Myocyte (in vitro differentiated cells): ENCODE data around the gene CDC45. TPM values are rescaled to one million over a fixed set of nuclear protein-coding genes. Genes with fewer than 3 reads are reported as not detected.

Experiments
- DNase-seq: peaks from one replicate; pipeline ENCODE4 v3.0.0-alpha.2; 2012; ENCODE audit warnings: low read depth
- total RNA-seq: library from RNA; depleted of rRNA; stranded (reverse); fragments of >200 nt; gene quantifications from 2 replicates; pipeline ENCODE4 v1.2.3, GENCODE V29; 2014

The CDC45 gene
- total RNA-seq, 1 donor from 2014 or later, result 4.5 TPM

DNA sequence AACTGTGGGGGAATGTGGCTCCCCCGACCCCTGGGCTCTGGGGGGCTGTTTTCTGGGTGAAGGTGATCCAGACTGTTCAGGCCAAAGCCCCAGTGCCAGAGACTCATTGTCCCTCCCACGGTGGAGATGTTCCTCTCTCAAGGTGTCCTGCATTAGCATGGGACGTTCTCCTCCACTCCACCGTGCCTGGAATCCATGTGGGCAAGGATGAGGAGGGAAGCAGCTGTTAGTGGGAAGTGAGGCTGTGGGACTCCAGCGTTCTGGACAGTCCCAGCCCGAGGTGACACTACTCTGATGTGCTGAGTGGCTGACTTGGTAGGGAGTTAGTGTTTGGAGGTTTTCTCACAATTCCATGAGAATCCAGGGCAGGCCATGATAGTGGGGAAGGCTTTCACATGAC lies 75.9 kb downstream of the CDC45 start:
- DNase-seq, result peak; percentile 53

DNA sequence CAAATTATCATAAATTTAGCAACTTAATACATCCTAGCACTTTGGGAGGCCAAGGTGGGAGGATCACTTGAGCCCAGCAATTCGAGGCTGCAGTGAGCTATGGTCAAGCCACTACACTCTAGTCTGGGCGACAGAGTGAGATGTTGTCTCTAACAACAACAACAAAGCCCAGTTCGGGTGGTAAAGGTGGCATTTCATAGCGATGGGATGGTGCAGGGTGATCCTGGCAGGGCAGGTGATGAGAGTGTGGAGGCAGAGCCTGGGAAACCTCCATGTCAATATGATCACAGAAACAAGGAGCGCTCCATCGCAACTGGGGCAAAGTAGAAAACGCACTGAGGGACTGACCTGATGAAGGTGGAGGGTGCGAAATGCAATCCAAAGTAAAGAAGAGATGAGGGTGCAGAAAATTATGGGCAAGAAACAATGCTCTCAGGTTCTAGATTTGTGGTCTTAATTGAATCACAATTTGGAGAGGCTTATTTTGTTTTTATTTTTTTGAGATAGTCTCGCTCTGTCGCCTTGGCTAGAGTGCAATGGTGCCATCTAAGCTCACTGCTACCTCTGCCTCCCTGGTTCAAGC lies 77.3 kb downstream of the CDC45 start:
- no peak for DNase-seq

DNA sequence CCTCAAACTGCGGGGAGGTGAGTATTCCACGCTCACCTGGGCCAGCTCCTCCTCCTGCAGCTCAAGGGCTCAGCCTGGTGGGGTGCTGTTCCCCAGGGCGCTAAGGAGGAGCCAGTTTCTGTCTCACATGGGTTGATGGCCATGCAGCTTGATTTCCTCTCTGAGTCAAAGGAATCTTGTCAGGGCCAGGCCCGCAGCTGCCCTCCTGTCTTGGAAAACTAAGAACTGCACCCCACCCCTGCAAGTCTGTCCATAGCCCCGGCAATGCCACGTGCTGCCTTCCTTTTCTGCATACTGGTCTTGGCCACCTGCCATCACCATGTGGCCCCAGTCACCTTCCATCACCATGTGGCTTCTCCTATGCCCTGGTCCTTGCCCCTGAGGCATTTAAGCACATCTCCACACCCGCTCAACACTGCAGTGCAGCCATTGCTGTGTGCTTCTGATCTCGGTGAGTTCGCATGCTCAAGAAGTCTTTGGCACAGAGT lies 79.6 kb downstream of the CDC45 start:
- peak; percentile 40 for DNase-seq

DNA sequence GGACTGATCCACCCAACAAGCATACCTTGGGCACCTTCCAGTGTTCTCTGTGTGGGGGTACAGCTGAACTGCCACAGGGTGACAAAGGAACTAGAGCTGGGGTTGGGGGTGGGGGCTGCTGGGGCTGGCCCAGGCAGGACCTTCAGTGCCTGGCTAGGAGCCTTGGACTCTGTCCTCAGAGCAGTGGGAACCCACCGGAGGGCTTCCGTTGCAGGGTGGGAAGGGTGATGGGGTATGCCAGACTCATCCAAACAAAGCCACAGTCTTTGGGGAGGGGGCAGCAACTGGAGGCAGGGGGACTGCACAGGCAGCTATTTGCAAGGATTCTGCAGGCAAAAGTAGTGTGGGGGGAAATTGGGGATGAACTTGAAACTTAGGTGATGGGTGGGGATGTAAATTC lies 80.2 kb downstream of the CDC45 start:
- no peak for DNase-seq

DNA sequence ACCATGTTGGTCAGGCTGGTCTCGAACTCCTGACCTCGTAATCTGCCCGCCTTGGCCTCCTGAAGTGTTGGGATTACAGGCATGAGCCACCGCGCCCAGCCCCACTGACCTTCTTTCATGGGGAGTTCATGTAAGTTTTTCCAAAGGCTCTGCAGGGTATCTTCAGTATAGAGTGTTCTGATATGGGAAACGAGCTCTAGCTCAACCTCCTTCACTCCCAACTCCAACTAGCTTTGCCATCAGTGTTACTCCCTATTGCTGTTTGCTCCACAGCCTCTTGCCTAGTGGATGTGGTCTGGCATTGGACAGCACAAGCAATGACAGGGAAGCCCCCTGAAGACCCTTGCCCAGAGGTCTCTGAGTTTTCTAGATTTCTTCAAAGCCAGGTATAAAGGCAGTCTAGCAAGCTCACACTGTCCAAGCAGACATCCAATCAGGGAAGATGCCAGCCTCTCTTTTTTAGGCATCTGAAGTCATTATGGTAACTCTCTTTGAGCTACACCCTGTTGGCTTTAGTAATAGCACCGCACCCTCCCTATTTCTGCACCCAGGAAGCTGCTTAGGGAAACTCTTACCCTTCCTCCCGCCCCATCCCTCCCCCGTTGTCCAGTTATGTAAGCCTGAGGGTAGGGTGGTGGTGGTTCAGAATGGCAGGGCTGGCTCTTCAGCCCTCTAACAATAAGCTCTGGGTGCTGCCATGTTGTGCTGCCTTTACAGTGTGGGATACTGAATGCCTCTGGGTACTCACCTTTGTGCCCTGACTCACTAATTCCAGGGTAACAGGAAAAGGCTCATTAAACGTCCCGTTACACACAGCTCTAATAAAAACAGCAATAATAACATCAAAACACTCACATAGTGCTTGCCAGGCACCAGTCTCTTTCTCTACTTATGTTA lies 85.9 kb downstream of the CDC45 start:
- no peak for DNase-seq

DNA sequence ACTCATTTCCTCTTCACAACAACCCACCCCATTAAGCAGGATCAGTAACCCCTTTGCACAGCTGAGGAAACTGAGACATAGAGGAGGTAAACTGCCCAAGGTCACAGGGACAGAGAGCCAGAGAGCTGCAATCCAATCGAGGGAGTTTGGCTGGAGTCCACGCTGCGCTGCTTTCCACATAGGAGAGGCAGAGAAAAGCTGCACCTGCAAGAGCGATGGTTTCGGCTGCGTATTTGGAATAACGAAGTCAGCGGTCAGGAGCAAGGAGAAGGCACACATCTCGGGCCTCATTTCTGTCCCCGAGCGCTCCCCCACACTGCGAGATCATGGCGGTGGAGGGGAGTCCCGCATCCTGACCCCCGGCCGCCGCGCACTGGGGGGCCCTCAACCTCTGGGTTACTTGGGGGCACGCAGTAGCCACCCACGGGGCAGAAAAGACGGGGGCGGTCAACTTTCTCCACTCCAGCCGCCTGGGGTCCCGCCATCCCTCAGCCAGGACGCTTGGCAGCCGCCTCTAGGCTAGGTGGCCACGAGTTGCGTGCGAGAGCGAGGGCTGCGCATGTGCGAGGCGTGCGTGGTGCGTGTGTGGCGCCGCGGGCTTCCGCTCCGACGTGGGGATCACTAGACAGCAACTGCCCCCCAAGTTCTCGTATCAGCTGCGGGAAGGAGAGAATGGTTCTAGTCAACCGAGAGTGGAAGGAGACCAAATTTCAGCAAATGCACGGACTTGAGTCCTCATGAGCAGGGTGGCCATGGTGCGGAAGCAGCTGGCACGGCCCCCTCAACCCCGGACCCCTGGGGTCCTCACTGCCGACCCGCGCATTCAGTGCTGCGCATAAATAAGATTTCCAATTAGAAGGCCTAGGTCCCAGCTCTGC lies 86.8 kb downstream of the CDC45 start:
- no peak for DNase-seq

DNA sequence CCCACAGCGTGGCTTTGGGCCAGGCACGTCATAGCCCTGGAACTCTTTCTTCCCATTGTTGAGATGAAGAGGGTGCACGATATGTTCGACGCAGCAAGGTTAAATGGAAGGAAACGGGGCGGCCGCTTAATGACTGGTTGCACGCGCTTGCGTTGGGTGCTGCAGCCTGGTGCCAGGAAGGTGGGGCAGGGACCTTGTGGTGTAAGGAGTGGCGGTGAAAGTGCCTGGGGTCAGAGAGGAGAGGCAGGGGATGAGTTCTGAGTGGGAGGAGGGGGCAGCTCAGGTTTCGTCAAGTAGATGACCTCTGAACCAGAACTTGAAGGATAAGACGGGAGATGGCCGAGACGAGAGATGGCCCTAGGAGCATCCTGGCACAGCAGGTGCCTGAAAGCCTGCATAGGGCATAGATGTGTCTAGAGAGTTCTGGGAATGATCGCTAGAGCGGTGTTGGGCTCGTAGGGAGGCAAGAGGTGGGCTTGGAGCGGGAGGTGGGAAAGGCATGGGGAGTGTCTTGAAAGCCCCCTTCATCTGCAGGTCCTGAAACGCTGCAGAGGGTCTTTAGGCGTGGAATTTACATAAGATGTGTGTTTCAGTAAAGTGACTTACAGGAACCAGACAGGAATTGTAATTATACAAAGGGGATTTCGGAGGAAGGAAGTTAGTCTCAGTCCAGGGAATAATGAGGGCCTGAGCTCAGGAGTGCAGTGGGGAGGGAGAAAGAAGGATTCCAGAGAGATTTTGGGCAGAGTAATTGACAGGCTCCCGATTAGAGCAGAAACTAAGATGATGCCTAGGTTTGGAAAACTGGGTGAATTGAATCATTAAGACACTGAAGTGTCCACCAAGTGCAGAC lies 87.7 kb downstream of the CDC45 start:
- no peak for DNase-seq

DNA sequence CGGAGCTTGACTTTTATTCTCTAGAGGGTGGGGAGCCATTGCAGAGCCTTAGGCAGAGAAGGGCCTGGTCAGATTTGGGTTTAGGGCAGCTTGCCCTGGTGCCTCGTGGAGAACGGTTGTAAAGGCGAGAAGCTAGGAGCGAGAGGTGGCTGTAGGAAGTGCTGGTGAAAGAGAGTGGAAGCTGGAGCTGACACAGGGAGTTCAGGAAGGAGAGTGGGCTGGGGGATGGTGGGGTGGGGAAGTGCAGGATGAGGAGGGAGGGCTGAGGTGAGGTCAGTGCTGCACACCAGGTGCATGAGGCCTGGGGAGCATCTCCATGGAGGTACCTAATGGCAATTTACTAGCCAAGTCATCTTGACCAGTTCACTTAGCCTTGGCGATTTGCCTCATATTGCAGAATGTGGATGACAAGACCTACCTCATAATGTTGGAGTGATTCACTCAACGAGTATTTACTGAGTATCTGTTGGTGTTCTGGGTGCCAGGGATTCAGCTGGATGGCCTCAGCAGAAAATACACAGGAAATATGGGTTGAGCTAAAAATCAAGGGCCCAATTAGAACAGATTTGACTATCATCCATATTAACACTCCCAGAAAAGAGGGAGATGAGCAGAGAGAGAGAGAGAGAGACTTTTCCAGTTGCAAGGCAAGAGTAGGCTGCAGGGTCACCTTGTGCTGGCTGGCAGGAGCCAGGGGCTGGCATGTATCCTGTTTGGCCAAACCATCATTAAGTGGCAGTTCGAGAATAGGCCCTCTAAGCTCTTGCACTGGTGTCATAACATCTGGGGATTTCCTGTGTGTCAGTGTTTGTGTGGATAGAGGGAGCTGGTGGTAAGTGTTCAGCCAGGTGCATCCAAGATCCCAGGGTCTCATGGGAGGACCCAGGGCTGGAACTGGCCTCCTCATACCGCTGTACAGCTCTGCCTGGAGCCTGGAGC lies 88.9 kb downstream of the CDC45 start:
- DNase-seq, result peak; percentile 58

DNA sequence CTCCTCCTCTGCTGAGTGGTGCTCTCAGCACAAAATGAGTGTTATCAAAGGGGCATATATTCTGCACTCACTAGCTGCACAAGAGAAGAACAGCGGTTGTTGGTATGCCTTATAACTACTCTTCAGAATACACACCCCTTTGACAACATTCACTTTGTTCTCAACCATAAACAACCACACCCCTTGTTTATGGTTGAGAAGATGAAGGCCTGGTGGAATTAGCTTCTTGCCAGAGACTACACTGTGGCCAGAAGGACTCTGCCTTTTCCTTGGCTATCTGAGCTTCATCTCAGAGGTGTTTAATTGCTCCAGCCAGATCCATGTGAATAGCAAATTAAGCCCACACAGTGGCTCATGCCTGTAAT lies 89.5 kb downstream of the CDC45 start:
- no peak for DNase-seq

DNA sequence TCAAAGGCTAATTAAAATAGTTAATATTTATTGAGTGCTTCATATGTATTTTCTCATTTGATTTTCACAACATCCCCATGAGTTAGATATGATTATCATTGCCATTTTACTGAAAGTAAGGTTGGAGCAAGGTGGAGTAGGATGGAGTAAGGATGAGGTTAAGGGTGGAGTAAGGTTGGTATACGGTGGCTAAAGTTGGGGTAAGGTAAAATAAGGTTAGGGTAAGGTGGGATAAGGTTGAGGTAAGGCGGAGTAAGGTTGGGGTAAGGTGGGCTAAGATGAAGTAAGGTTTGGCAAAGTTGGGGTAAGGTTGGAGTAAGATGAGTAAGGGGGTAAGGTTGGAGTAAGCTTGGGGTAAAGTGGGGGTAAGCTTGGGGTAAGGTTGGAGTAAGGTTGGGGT lies 90.3 kb downstream of the CDC45 start:
- no peak for DNase-seq

Other genes starting within 250 kb of the CDC45 start
- 33.7 and 46.2 TPM in 2 replicates for gene CLTCL1, start 188.2 kb upstream of the CDC45 start, total RNA-seq
- gene HIRA, start 48.2 kb upstream of the CDC45 start, total RNA-seq, result 14.7 and 16.4 TPM in 2 replicates
- gene MRPL40, start 47.4 kb upstream of the CDC45 start, total RNA-seq, result 38.7 and 45.2 TPM in 2 replicates
- gene C22orf39, start 32.2 kb upstream of the CDC45 start, total RNA-seq, result 47.4 and 55.7 TPM in 2 replicates
- gene UFD1, start 727 bp upstream of the CDC45 start, total RNA-seq, result 51.0 and 62.8 TPM in 2 replicates
- gene CLDN5, start 44.5 kb downstream of the CDC45 start, total RNA-seq, result 7.0 and 11.0 TPM in 2 replicates
- gene SEPTIN5, start 234.6 kb downstream of the CDC45 start, total RNA-seq, result 123 and 130 TPM in 2 replicates
- gene GP1BB, start 243.6 kb downstream of the CDC45 start, total RNA-seq, result 51.2 and 67.7 TPM in 2 replicates